HEK293 (cell line): ENCODE results near the gene COX10.
"Not testable (repeated sequence)": the region's sequence is repeated elsewhere in the genome, so short reads cannot be mapped to it uniquely, and the experiment has no call there.

Source experiments
- CTCF ChIP-seq: fragments of 450-650 bp; formaldehyde crosslinking; IDR thresholded peaks from 2 replicates; pipeline ENCODE4 v1.5.1; 2016; ENCODE audit warnings: missing biosample characterization, missing genetic modification characterization
- PRDM6 ChIP-seq: fragments of 450-650 bp; formaldehyde crosslinking; IDR thresholded peaks from 2 replicates; pipeline ENCODE4 v1.5.1; 2017; ENCODE audit warnings: missing biosample characterization, missing genetic modification characterization
- REST ChIP-seq: fragments of 450-650 bp; formaldehyde crosslinking; IDR thresholded peaks from 2 replicates; pipeline ENCODE4 v1.5.1; 2016; ENCODE audit warnings: missing biosample characterization, missing genetic modification characterization
- TSHZ1 ChIP-seq: fragments of 450-650 bp; formaldehyde crosslinking; IDR thresholded peaks from 2 replicates; pipeline ENCODE4 v1.5.1; 2016; ENCODE audit warnings: missing biosample characterization, missing genetic modification characterization, borderline replicate concordance
- ZNF121 ChIP-seq: fragments of 450-650 bp; formaldehyde crosslinking; IDR thresholded peaks from 2 replicates; pipeline ENCODE4 v1.5.1; 2016; ENCODE audit warnings: missing biosample characterization, missing genetic modification characterization
- ZNF707 ChIP-seq: fragments of 450-650 bp; formaldehyde crosslinking; IDR thresholded peaks from 2 replicates; pipeline ENCODE4 v1.5.1; 2016; ENCODE audit warnings: missing biosample characterization, missing genetic modification characterization

GRCh38 chr17:14236032-14236431 lies 166.7 kb downstream of the COX10 start:
- TF ChIP-seq REST (tag by site-specific recombination); CTCF; PRDM6 (tag by site-specific recombination); TSHZ1; ZNF121; ZNF707: not testable (repeated sequence)
